Neural progenitor cell (in vitro differentiated cells): ENCODE data around the gene MOBP.

Experiments
- EZH2 ChIP-seq: fragments of 200-600 bp; sonication (generic); IDR thresholded peaks from 2 replicates; pipeline ENCODE4 v1.6.1; 2017; ENCODE audit warnings: antibody characterized with exemption, mild to moderate bottlenecking, moderate library complexity
- TF ChIP-seq, protein P1 (sequence below): fragments of 200-600 bp; sonication (generic); IDR thresholded peaks from 2 replicates; pipeline ENCODE4 v1.5.1; 2017; ENCODE audit warnings: antibody characterized with exemption, mild to moderate bottlenecking

DNA sequence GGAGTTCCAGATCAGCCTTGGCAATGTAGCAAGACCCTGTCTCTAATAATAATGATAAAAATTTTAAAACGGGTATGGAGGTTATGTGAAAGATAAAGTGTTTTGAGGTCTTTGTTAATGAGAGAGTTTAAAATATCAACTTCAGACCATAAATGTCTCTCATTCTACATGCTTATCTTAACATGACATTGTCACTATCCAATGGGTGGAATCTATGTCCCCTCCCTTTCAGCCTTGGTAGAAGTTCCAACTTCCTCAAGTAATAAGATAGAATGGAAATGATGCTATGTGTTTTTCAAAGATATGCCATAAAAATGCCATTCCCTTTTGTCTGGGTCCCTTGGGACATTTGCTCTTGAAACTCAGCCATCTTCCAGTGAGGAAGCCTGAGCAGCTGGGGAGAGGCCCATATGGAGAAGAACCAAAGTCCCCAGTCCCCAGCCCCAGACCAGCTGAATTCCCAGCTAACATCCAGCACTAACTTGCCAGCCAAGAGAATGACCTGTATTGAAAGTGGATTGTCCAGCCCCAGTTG is 44.0 kb upstream of the MOBP start:
- TF ChIP-seq EZH2 = no peak
- TF ChIP-seq, protein P1, sequence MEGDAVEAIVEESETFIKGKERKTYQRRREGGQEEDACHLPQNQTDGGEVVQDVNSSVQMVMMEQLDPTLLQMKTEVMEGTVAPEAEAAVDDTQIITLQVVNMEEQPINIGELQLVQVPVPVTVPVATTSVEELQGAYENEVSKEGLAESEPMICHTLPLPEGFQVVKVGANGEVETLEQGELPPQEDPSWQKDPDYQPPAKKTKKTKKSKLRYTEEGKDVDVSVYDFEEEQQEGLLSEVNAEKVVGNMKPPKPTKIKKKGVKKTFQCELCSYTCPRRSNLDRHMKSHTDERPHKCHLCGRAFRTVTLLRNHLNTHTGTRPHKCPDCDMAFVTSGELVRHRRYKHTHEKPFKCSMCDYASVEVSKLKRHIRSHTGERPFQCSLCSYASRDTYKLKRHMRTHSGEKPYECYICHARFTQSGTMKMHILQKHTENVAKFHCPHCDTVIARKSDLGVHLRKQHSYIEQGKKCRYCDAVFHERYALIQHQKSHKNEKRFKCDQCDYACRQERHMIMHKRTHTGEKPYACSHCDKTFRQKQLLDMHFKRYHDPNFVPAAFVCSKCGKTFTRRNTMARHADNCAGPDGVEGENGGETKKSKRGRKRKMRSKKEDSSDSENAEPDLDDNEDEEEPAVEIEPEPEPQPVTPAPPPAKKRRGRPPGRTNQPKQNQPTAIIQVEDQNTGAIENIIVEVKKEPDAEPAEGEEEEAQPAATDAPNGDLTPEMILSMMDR = no peak
